Activated naive CD8-positive, alpha-beta T cell treated with anti-CD3 and anti-CD28 coated beads for 36 hours (primary cell): ENCODE data around the gene CHRNA7. TPM values are rescaled to one million over a fixed set of nuclear protein-coding genes. Genes with fewer than 3 reads are reported as not detected.

ENCODE experiments used
- DNase-seq: peaks from one replicate; pipeline ENCODE4 v3.0.0; 2021
- H3K27ac Mint-ChIP-seq: one replicate; pipeline ENCODE4 v1.8.0; 2022; ENCODE audit warnings: mild to moderate bottlenecking, moderate library complexity, mixed read lengths
- H3K27me3 Mint-ChIP-seq: one replicate; pipeline ENCODE4 v1.8.0; 2022; ENCODE audit warnings: mild to moderate bottlenecking, mixed read lengths
- H3K36me3 Mint-ChIP-seq: one replicate; pipeline ENCODE4 v1.8.0; 2021; ENCODE audit warnings: mild to moderate bottlenecking, mixed read lengths
- H3K4me1 Mint-ChIP-seq: one replicate; pipeline ENCODE4 v1.8.0; 2021; ENCODE audit warnings: mixed read lengths
- H3K4me3 Mint-ChIP-seq: one replicate; pipeline ENCODE4 v1.8.0; 2022; ENCODE audit warnings: mild to moderate bottlenecking, moderate library complexity, mixed read lengths
- H3K9me3 Mint-ChIP-seq: one replicate; pipeline ENCODE4 v1.8.0; 2022; ENCODE audit warnings: mixed read lengths
- total RNA-seq, 2 experiments: library from RNA; stranded (reverse); gene quantifications; one replicate each; pipeline ENCODE4 v1.2.3, GENCODE V29; 2021

CHRNA7 gene
- total RNA-seq, 2 experiments from 2014 or later: 0.25 TPM; not detected in 1

DNA sequence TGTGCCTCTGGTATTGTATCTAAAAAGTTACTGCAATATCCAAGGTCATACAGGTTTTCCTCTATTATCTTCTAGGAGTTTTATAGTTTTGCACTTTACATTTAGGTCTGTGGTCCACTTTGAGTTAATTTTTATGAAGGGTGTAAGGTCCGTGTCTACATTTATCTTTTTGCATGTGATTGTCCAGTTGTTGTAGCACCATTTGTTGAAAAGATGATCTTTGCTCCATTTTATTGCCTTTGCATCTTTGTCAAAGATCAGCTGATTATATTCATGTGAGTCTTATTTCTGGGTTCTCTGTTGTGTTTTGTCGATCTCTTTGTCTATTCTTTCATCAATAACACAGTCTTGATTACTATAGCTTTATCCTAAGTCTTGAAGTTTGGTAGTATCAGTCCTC, 6.7 kb downstream of the CHRNA7 start:
- H3K27me3 Mint-ChIP-seq: peaks cover 40% of the 10 kb centered on the region
- H3K4me3 Mint-ChIP-seq: no peak overlapping the region
- no peaks in the 10 kb centered on the region for H3K36me3 Mint-ChIP-seq
- no peak overlapping the region for H3K27ac Mint-ChIP-seq
- H3K9me3 Mint-ChIP-seq: no peaks in the 10 kb centered on the region
- no peak for DNase-seq
- H3K4me1 Mint-ChIP-seq: no peaks in the 10 kb centered on the region

DNA sequence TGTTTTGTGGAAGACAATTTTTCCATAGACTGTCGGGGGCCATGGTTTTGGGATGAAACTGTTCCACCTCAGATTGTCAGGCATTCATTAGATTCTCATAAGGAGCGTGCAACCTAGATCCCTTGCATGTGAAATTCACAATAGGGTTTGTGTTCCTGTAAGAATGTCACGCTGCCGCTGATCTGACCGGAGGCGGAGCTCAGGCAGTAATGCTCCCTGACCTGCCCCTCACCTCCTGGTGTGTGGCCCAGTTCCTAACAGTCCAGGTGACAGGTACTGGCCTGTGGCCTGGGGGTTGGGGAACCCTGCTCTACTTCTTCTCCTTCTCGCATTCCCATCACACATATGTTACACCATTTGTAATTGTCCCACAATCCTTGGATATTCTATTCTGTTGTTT, 11.0 kb downstream of the CHRNA7 start:
- no peak overlapping the region for H3K4me3 Mint-ChIP-seq

DNA sequence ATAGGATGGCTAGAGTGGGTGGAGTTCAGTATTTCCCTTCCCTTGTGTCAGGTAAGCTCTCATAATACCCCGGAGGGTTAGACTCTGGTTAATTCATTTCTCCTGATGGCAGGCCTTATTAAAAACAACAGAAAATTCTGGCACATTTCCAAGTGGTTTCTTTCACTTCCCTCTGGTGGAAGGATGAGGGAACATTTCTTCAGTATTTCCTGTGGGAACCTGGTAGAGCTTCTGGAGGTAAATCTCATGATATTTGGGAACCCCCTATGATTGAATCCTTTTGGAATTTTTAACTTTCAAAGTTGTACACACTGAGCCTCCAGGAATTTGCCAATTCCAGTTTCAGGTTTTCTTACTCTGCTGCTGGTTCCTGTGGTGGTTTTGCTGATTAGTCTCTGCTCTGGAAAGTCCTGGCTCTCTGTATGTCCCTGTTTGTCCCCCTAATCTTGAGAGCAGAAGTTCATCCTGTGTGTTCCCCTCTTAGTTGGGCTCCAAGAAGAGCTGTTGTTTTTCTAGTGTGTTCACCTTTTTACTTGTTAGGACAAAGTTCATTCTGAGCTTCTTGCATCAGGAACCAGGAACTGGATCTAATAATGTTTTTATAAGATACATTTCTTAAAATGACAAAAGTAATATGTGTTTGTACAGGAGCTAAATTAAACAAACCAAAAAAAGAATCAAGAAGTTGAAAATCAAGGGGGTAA, 12.1 kb downstream of the CHRNA7 start:
- no peak overlapping the region for H3K27ac Mint-ChIP-seq
- no peak for DNase-seq
- H3K4me3 Mint-ChIP-seq: no peak overlapping the region
- H3K4me1 Mint-ChIP-seq: no peaks in the 10 kb centered on the region
- no peaks in the 10 kb centered on the region for H3K9me3 Mint-ChIP-seq
- peaks cover 43% of the 10 kb centered on the region for H3K27me3 Mint-ChIP-seq
- H3K36me3 Mint-ChIP-seq: no peaks in the 10 kb centered on the region

More for the DNA sequence above, 11.0 kb downstream of the CHRNA7 start:
- no peak for DNase-seq
- H3K4me1 Mint-ChIP-seq: no peaks in the 10 kb centered on the region
- H3K36me3 Mint-ChIP-seq: no peaks in the 10 kb centered on the region
- H3K9me3 Mint-ChIP-seq: no peaks in the 10 kb centered on the region
- no peak overlapping the region for H3K27ac Mint-ChIP-seq
- peaks cover 43% of the 10 kb centered on the region for H3K27me3 Mint-ChIP-seq

DNA sequence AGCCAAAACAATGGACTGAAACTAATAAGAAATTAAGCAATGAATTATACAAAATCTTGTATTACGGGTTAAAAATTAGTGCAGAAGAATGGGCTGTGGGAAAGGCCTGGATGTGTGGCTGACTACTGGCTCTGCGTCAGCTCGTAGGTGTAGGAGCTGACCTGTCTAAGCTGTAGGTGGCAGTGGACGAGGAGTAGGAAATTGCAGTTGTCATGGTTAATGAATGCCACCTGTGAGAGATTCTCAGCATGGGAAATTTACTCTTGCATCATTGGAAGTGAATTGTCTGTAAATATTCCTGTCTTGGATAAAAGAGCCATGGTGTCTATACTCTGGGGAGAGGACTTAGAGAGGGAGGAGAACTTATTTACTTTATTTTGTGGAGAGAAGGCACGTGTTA, 23.4 kb downstream of the CHRNA7 start:
- no peak for DNase-seq
- H3K27me3 Mint-ChIP-seq: peaks cover 6% of the 10 kb centered on the region
- no peaks in the 10 kb centered on the region for H3K9me3 Mint-ChIP-seq
- no peaks in the 10 kb centered on the region for H3K4me1 Mint-ChIP-seq
- H3K27ac Mint-ChIP-seq: no peak overlapping the region
- H3K4me3 Mint-ChIP-seq: no peak overlapping the region
- no peaks in the 10 kb centered on the region for H3K36me3 Mint-ChIP-seq

DNA sequence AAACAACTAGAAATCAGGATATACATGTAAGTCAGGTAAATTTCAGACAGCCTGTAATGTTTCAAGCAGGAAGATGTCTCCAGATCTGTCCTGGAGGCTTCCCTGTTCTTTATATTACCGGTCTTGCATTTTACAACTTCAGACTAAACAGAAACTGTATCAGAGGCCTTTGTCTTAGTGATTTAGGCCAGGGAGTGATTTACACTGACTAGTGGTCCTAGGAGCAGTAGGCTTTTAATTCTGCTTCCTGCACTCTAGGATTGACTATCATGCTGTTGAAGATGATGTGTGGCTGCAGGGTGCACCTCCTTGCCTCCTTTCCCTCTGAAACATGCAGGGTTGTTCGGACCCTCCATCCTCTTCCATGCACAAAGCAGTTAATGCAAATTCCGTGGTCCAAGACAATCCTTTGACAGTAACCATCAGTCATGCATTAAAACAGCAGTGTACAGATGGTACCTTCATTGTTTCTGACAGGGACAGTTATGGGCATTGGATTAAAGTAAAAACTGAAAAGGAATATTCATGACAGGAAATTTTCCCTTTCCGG, 27.6 kb downstream of the CHRNA7 start:
- DNase-seq: no peak
- no peaks in the 10 kb centered on the region for H3K36me3 Mint-ChIP-seq
- no peaks in the 10 kb centered on the region for H3K4me1 Mint-ChIP-seq
- no peak overlapping the region for H3K27ac Mint-ChIP-seq
- H3K4me3 Mint-ChIP-seq: no peak overlapping the region
- H3K9me3 Mint-ChIP-seq: no peaks in the 10 kb centered on the region
- peaks cover 19% of the 10 kb centered on the region for H3K27me3 Mint-ChIP-seq

DNA sequence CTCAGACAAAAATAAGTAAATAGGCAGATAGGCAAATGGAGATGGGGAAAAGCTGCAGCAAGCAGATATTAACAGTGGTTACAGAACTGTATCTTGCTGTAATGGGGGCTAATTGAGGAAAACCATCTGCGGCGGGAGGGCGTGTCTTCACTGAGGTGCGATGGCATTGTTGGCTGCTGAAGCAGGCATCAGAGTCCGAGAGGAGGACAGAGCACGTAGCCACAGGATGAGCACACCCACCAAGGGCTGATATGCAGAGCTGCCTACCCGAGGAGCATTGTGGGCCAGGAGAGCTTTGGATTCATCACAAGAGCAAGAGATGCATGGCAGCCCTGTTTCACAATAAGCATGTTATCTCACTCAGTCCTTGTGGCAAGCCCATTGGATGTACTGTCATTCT, 30.4 kb downstream of the CHRNA7 start:
- DNase-seq: no peak
- H3K9me3 Mint-ChIP-seq: no peaks in the 10 kb centered on the region
- no peak overlapping the region for H3K4me3 Mint-ChIP-seq
- H3K27ac Mint-ChIP-seq: no peak overlapping the region
- H3K36me3 Mint-ChIP-seq: no peaks in the 10 kb centered on the region
- peaks cover 24% of the 10 kb centered on the region for H3K27me3 Mint-ChIP-seq
- no peaks in the 10 kb centered on the region for H3K4me1 Mint-ChIP-seq

DNA sequence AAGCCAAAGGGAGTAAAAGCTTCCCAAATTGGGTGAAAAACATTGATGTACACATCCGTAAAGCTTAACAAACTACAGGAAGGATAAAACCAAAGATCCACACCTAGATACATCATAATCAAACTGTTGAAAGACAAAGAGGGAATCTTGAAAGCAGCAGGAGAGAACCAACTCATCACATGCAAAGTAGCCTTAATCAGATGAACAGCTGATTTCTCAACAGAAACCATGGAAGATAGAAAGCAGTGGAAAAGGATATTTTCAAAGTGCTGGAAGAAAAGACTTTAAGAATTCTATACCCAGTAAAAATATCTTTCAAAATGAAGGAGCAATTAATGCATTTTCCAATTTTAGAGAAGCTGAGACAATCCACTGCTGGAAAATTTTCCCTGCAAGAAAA, 36.8 kb downstream of the CHRNA7 start:
- DNase-seq: no peak
- Mint-ChIP-seq H3K4me3 (no peak overlapping the region), H3K27ac (no peak overlapping the region), H3K9me3 (peaks cover 20% of the 10 kb centered on the region), H3K4me1 (no peaks in the 10 kb centered on the region), H3K27me3 (peaks cover 13% of the 10 kb centered on the region), H3K36me3 (peaks cover 2% of the 10 kb centered on the region)

DNA sequence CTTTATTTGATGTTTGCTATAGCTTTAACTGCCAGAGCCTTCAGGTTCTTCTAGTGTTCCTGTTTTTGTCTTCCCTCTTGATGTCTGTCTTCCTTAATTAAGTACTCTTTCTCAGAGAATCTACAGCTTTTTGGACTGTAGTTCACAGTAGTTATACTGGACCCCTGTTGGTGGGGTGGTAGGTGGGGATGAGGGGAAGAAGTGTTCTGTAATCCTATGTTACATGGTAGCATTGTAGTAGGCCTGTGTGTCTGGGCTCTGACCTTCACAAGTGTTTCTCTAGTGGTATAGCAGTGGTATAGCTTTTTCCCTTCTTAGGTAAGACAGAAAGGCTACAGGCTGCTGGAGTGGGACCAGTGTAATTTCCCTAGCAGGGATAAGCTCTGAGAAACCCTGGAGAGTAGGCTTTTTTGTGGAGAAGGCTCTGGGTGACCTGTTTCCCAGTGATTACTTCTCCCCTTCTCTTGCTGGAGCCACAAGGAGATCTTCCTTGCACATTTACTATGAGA, 59.6 kb downstream of the CHRNA7 start:
- Mint-ChIP-seq H3K27me3 (no peaks in the 10 kb centered on the region), H3K4me3 (no peak overlapping the region), H3K4me1 (no peaks in the 10 kb centered on the region), H3K27ac (no peak overlapping the region), H3K36me3 (no peaks in the 10 kb centered on the region), H3K9me3 (no peaks in the 10 kb centered on the region)
- no peak for DNase-seq

DNA sequence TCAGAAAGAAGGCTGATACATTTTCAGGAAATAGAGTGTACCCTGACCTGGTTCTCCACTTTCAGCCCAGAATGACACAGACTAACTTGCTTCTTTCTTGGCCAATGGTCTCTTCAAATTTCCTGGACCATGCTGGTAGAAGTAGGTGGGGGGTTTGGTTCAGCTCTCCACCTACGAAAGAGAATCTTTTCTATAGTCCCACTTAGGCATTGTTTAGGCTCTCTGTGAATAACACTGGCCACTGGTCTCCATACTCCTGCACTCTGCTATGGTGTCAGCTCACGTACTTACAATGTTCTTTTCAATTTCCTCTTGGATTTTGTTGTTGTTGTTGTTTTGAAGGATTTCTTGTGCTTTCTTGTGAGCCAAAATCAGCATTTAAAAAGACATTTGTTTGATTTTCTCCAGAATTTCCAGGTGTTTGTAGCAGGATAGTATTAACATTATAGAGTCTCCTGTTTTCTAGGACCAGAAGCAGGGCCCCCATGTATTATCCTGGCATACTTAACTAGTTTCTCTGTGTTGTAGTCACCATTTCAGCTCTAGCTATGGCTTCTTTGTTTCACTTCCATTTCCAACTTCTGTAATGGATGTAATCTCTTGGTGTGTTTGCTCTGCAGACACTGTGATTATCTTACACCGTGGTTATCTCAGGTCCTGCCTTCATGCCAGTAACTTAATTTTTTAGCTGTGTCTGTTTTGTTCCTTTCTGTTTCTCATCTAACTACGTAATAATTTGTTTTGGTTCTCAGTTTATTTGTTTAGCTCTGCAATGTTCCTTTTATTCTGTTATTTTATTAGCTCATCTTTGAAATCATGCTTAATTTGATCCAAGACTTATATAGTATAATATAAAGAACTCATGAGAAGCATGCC, 61.4 kb downstream of the CHRNA7 start:
- Mint-ChIP-seq H3K27ac (no peak overlapping the region), H3K4me1 (no peaks in the 10 kb centered on the region), H3K27me3 (no peaks in the 10 kb centered on the region), H3K9me3 (no peaks in the 10 kb centered on the region), H3K4me3 (no peak overlapping the region), H3K36me3 (no peaks in the 10 kb centered on the region)
- DNase-seq: no peak

DNA sequence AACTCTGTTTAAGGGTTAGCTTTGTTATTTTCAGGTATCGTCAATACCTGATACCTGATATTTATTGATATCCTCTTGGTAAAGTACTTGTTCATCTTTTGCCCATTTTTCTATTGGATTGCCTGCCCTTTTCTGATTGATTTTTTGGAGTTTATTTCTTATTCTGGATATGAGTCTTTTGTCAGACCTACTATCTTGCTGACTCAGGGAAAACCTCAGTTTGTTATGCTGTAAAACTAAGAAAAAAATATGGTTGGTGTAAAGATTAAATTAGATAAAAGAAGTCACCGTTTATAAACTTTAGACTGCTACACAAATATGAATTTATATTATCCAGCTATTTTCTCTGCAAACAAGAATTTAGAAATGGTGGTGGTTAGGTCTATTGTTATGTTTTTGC, 65.9 kb downstream of the CHRNA7 start:
- DNase-seq: no peak
- Mint-ChIP-seq H3K9me3 (no peaks in the 10 kb centered on the region), H3K36me3 (no peaks in the 10 kb centered on the region), H3K27me3 (peaks cover 10% of the 10 kb centered on the region), H3K27ac (no peak overlapping the region), H3K4me3 (no peak overlapping the region), H3K4me1 (no peaks in the 10 kb centered on the region)

DNA sequence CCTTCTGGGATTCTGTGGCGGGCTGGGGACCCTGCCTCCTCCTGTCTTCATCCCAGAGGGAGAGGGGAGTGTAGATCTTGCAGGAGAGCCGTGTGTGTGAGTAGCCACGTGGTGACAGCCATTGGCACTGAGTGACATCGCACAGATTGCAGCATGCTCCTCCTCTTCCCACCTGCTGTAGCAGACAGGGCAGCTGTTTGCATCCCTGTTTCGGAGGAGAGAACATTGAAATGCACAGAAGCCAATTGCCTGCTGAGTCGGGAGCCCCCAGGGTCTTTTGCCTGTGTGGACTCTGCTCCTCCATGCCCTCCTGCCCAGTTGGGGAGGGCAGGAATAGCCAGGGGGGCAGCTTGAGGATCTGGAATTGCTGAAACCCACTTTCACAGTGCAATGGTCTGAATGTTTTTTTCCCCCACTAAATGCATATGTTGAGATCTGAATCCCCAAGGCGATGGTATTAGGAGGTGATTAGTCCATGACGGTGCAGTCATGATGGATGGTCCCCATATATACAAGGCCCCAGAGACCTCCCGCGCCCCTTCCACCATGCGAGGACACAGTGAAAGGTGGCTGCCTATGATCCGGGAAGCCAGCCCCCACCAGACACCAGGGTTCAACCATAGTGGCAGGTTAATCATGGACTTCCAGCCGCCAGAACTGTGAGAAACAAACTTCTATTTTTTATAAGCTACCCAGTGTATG, 66.8 kb downstream of the CHRNA7 start:
- H3K36me3 Mint-ChIP-seq: no peaks in the 10 kb centered on the region
- H3K27me3 Mint-ChIP-seq: peaks cover 12% of the 10 kb centered on the region
- H3K9me3 Mint-ChIP-seq: no peaks in the 10 kb centered on the region
- H3K4me1 Mint-ChIP-seq: no peaks in the 10 kb centered on the region
- no peak overlapping the region for H3K4me3 Mint-ChIP-seq
- H3K27ac Mint-ChIP-seq: no peak overlapping the region
- no peak for DNase-seq

DNA sequence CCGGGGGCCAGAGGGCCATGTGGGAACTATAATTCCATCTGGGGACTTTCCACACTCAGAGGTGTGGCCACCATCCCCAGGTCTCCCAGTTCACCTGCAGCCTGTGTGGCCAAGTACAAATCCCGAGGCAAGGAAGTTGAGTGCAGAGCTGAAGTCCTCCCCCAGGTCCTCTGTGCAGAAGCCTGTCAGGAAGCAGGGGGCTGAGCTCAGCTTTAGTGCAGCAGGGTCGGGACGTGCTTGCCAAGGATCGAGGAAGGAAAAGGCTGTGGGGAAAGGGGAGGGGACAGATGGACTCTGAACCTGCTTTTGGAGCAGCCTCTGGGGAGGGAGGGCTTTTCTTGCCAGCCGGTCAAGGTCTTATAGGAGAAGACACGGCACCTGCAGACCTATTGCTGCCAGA, 67.7 kb downstream of the CHRNA7 start:
- Mint-ChIP-seq H3K4me3 (no peak overlapping the region), H3K27me3 (peaks cover 12% of the 10 kb centered on the region), H3K4me1 (no peaks in the 10 kb centered on the region), H3K27ac (no peak overlapping the region), H3K9me3 (no peaks in the 10 kb centered on the region), H3K36me3 (no peaks in the 10 kb centered on the region)
- no peak for DNase-seq

DNA sequence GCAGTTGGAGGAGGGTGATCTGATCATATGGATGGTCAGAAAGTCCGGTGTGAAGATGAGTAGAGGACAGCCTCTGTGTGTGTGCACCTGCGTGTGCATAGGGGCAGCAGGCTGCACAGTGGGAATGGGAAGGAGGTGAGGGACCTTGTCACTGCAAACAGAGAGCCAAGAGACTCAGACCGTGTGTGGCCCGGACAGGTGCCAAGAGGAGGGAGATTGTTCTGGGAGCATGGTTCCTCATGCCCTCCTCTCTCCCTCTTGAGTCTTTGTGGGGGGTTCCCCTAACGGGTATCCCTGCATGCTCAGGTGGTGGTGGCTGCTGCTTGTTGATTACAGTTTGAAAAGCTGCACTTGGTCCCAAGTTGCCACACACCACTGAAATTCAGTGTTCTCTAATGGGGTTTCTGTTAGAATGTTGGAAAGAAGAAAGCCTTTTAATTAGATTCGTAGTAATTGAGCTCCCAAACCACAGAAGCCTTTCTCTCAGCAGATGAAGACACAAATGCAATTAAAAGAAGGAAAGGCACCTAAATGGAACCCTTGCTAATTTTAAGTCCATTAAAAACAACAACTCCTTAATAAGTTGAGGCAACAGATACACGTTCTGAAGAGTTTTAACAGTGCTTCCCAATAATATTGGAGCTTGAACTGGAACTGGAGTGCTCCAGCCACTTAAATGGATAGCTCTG, 68.9 kb downstream of the CHRNA7 start:
- no peaks in the 10 kb centered on the region for H3K9me3 Mint-ChIP-seq
- H3K4me3 Mint-ChIP-seq: no peak overlapping the region
- no peaks in the 10 kb centered on the region for H3K36me3 Mint-ChIP-seq
- H3K27me3 Mint-ChIP-seq: peaks cover 12% of the 10 kb centered on the region
- no peak overlapping the region for H3K27ac Mint-ChIP-seq
- DNase-seq: no peak
- no peaks in the 10 kb centered on the region for H3K4me1 Mint-ChIP-seq

DNA sequence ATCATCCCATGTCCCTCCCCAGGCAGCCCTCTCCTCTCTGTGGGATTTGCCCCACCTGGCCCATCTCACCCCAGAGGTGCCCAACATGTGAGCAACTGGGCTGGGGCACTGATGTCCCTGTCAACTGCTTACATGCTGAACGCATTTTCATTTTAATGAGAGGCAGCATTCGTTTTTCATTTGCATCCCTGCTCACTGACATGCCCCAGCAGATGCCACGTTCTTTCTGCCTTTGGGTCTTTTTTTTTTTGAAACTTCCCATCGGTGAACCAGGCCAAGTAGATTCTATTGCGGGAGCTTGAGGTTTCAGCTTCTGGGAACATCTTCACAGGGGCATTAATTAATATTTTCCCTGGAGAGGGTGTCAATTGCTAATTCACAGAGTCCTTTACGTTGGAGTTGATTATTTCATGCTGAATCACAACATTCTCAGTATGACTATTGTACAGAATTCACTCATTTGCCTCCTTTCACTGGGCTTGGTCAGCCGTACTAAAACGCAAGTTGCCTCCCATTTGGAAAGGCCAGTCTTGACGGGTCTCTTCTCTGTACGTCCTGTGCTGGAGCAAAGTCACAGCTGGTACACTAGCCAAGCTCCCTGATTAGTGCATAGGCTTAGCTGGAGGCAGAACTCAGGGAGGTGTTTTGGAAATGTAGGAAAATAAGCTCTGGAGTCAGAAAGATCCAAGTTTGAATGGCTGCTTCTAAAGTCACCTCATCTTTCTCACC, 69.8 kb downstream of the CHRNA7 start:
- DNase-seq: no peak
- Mint-ChIP-seq H3K4me3 (no peak overlapping the region), H3K27me3 (peaks cover 14% of the 10 kb centered on the region), H3K4me1 (no peaks in the 10 kb centered on the region), H3K36me3 (no peaks in the 10 kb centered on the region), H3K27ac (no peak overlapping the region), H3K9me3 (no peaks in the 10 kb centered on the region)
